HG02571 (cell line): ENCODE results near the gene CTNNBL1.

Source experiments
- ATAC-seq: cut with Tn5 transposase; IDR thresholded peaks from one replicate; pipeline ENCODE4 v1.9.1; 2021; ENCODE audit warnings: mild to moderate bottlenecking, moderate library complexity; ENCODE audit not compliant: unreplicated experiment

The CTNNBL1 gene

GRCh38 chr20:37737826-37738420, 44.1 kb downstream of the CTNNBL1 start:
- no peak for ATAC-seq

- no peak for ATAC-seq
These were observed 47.2 kb downstream of the CTNNBL1 start for GRCh38 chr20:37741055-37741454.

- no peak for ATAC-seq
These were observed 47.7 kb downstream of the CTNNBL1 start for GRCh38 chr20:37741570-37741969.

- no peak for ATAC-seq
These were observed 48.3 kb downstream of the CTNNBL1 start for GRCh38 chr20:37742131-37742530.

- ATAC-seq, result no peak
These were observed 50.5 kb downstream of the CTNNBL1 start for GRCh38 chr20:37744347-37744746.

GRCh38 chr20:37745553-37745952, 51.7 kb downstream of the CTNNBL1 start:
- no peak for ATAC-seq

- no peak for ATAC-seq
These were observed 54.2 kb downstream of the CTNNBL1 start for GRCh38 chr20:37748015-37748414.

GRCh38 chr20:37749218-37749617, 55.4 kb downstream of the CTNNBL1 start:
- ATAC-seq, result no peak

GRCh38 chr20:37749620-37750403, 56.0 kb downstream of the CTNNBL1 start:
- no peak for ATAC-seq

- ATAC-seq, result no peak
These were observed 61.8 kb downstream of the CTNNBL1 start for GRCh38 chr20:37755665-37756064.

- no peak for ATAC-seq
These were observed 62.4 kb downstream of the CTNNBL1 start for GRCh38 chr20:37756234-37756633.

GRCh38 chr20:37757550-37757949, 63.7 kb downstream of the CTNNBL1 start:
- no peak for ATAC-seq

- no peak for ATAC-seq
These were observed 64.5 kb downstream of the CTNNBL1 start for GRCh38 chr20:37758332-37758731.

GRCh38 chr20:37759052-37759553, 65.3 kb downstream of the CTNNBL1 start:
- ATAC-seq, result no peak

GRCh38 chr20:37759761-37760209, 66.0 kb downstream of the CTNNBL1 start:
- ATAC-seq, result no peak

GRCh38 chr20:37760322-37760721, 66.5 kb downstream of the CTNNBL1 start:
- ATAC-seq, result no peak

GRCh38 chr20:37762716-37763485, 69.1 kb downstream of the CTNNBL1 start:
- ATAC-seq, result no peak

GRCh38 chr20:37764333-37764935, 70.6 kb downstream of the CTNNBL1 start:
- ATAC-seq, result no peak

GRCh38 chr20:37770908-37771307, 77.1 kb downstream of the CTNNBL1 start:
- ATAC-seq, result no peak

- ATAC-seq, result no peak
These were observed 79.5 kb downstream of the CTNNBL1 start for GRCh38 chr20:37773291-37773826.

GRCh38 chr20:37774156-37774555, 80.3 kb downstream of the CTNNBL1 start:
- ATAC-seq, result no peak
